Endothelial cell (in vitro differentiated cells): ENCODE results near the gene ADAM33. TPM values are rescaled to one million over a fixed set of nuclear protein-coding genes. Genes with fewer than 3 reads are reported as not detected.

Experiments
- DNase-seq: peaks from one replicate; pipeline ENCODE4 v3.0.0; 2021; ENCODE audit warnings: low spot score
- H3K27ac Mint-ChIP-seq: one replicate; pipeline ENCODE4 v1.8.0; 2021; ENCODE audit warnings: mixed read lengths, inconsistent platforms; ENCODE audit not compliant: unreplicated experiment
- H3K27me3 Mint-ChIP-seq: one replicate; pipeline ENCODE4 v1.8.0; 2021; ENCODE audit warnings: mild to moderate bottlenecking, moderate library complexity, mixed read lengths, inconsistent platforms; ENCODE audit not compliant: unreplicated experiment
- H3K36me3 Mint-ChIP-seq: one replicate; pipeline ENCODE4 v1.8.0; 2021; ENCODE audit warnings: mild to moderate bottlenecking, low read depth, mixed read lengths, inconsistent platforms; ENCODE audit not compliant: unreplicated experiment
- H3K4me1 Mint-ChIP-seq: one replicate; pipeline ENCODE4 v1.8.0; 2021; ENCODE audit warnings: mild to moderate bottlenecking, mixed read lengths, inconsistent platforms; ENCODE audit not compliant: unreplicated experiment
- H3K4me3 Mint-ChIP-seq: one replicate; pipeline ENCODE4 v1.8.0; 2021; ENCODE audit warnings: mild to moderate bottlenecking, mixed read lengths, inconsistent platforms; ENCODE audit not compliant: unreplicated experiment
- H3K9me3 Mint-ChIP-seq: one replicate; pipeline ENCODE4 v1.8.0; 2021; ENCODE audit warnings: mixed read lengths, inconsistent platforms; ENCODE audit not compliant: unreplicated experiment
- CTCF ChIP-seq: fragments of 200-600 bp; sonication (generic); IDR thresholded peaks from one replicate; pipeline ENCODE4 v1.5.0; 2021; ENCODE audit warnings: antibody characterized with exemption; ENCODE audit not compliant: unreplicated experiment
- total RNA-seq: library from RNA; stranded (reverse); fragmentation: NEBNext Ultra II Directional; extraction: Animal tissue kit (Norgen Biotek cat#: 25700); gene quantifications from one replicate; pipeline ENCODE4 v1.2.1, GENCODE V29; 2021; ENCODE audit not compliant: unreplicated experiment

Gene ADAM33
- total RNA-seq, 1 donor from 2014 or later = 0.23 TPM

GRCh38 chr20:3702611-3703391 is 21.0 kb upstream of the ADAM33 start:
- Mint-ChIP-seq H3K27ac (no peak overlapping the region), H3K27me3 (peaks cover 2% of the 10 kb centered on the region), H3K4me3 (no peak overlapping the region), H3K4me1 (no peaks in the 10 kb centered on the region), H3K9me3 (no peaks in the 10 kb centered on the region), H3K36me3 (no peaks in the 10 kb centered on the region)
- TF ChIP-seq CTCF = no peak
- no peak for DNase-seq

GRCh38 chr20:3701061-3701998 is 19.5 kb upstream of the ADAM33 start:
- Mint-ChIP-seq H3K4me3 (no peak overlapping the region), H3K36me3 (no peaks in the 10 kb centered on the region), H3K4me1 (no peaks in the 10 kb centered on the region), H3K9me3 (no peaks in the 10 kb centered on the region), H3K27me3 (peaks cover 2% of the 10 kb centered on the region), H3K27ac (no peak overlapping the region)
- no peak for DNase-seq
- TF ChIP-seq CTCF = no peak

- DNase-seq = no peak
- Mint-ChIP-seq H3K9me3 (no peaks in the 10 kb centered on the region), H3K36me3 (no peaks in the 10 kb centered on the region), H3K27me3 (peaks cover 2% of the 10 kb centered on the region), H3K27ac (no peak overlapping the region), H3K4me3 (no peak overlapping the region), H3K4me1 (no peaks in the 10 kb centered on the region)
- no peak for TF ChIP-seq CTCF
These were observed 17.2 kb upstream of the ADAM33 start for GRCh38 chr20:3699037-3699436.

GRCh38 chr20:3698591-3699001 is 16.8 kb upstream of the ADAM33 start:
- H3K9me3 Mint-ChIP-seq = no peaks in the 10 kb centered on the region
- TF ChIP-seq CTCF = no peak
- no peaks in the 10 kb centered on the region for H3K4me1 Mint-ChIP-seq
- H3K4me3 Mint-ChIP-seq = no peak overlapping the region
- peaks cover 2% of the 10 kb centered on the region for H3K27me3 Mint-ChIP-seq
- H3K36me3 Mint-ChIP-seq = no peaks in the 10 kb centered on the region
- H3K27ac Mint-ChIP-seq = no peak overlapping the region
- no peak for DNase-seq
